K562 (cell line): Measurements from ENCODE around the gene ITPK1.

Experiments
- JUN ChIP-seq, 2 experiments: sonication (generic) in 1 of 2; formaldehyde crosslinking in 1 of 2; IDR thresholded peaks; 2 replicates each; pipeline versions ENCODE4 v1.6.1 to v1.8.0; 2012 to 2022; ENCODE audit warnings: borderline replicate concordance in 2 of 2, mild to moderate bottlenecking in 2 of 2, improper control_type of control experiment in 1 of 2, low read depth in 1 of 2, low read length in 1 of 2, missing genetic modification reagents in 1 of 2
- SIX5 ChIP-seq, 2 experiments: IDR thresholded peaks; 2 replicates each; pipeline ENCODE4 v1.6.1; 2011; ENCODE audit warnings: low read length in 2 of 2, borderline replicate concordance in 1 of 2, low read depth in 1 of 2, mild to moderate bottlenecking in 1 of 2, moderate library complexity in 1 of 2; ENCODE audit not compliant: insufficient read depth in 1 of 2
- TAF1 ChIP-seq: IDR thresholded peaks from 2 replicates; pipeline ENCODE4 v1.6.1; 2011; ENCODE audit warnings: mild to moderate bottlenecking, low read length, moderate library complexity; ENCODE audit not compliant: insufficient read depth, control insufficient read depth, severe bottlenecking; ENCODE audit errors: extremely low read depth

DNA sequence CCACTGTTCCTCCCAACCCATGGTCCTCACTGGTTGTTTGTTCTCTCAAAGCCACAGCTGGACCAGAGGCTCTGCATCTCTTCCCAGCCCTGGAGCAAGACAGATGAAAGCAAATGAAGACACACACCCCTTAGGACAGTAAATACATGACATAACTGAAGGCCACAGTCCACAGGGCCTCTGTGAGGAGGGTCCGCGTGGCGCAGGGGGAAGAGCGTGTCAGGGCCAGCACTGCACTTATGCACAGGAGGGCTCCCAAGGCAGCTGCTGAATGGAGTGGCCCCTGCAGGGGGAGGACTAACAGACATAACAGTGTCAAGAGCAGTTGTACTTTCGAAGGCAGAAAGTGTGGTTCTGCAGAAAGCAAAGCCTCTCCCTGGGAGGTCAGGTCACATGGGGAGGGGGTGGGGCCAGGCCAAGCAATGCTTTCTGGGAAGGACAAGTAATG, 112.8 kb downstream of the ITPK1 start:
- TF ChIP-seq SIX5 (IDR thresholded peaks at IDR 0.05; ENCODE audit: borderline replicate concordance in 1 of 2, insufficient read depth in 1 of 2, low read depth in 1 of 2, low read length in 2 of 2) (no peak), TAF1 (no peak), JUN (IDR thresholded peaks at IDR 0.05; ENCODE audit: borderline replicate concordance, low read depth, low read length) (no peak), JUN (CRISPR knock-in tag; IDR thresholded peaks at IDR 0.05; ENCODE audit: borderline replicate concordance) (no peak)
